ENCODE results near the gene PTPRD.
"Not testable (repeated sequence)": the region's sequence is repeated elsewhere in the genome, so short reads cannot be mapped to it uniquely, and the experiment has no call there.

The PTPRD gene

DNA sequence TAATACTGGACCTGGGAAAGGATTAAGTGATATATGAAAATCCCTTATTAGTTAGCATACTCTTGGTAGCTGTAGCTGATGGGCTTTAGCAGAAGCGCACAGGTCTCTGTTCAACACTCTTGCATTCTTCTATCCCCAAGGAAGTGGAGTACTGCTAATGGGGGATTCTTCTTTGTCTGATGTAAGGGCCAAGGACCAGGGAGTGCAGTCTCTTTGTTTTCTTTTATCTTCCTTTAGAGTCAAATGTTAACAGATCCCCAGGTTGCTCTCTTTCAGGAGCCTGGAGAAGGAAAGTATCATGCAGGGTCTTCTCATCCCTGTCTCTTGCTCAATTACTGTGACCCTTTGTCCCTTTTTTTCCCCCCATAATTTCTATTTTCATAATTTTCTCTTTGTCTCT lies 1666.3 kb downstream of the PTPRD start:
- no peak for DNase-seq

DNA sequence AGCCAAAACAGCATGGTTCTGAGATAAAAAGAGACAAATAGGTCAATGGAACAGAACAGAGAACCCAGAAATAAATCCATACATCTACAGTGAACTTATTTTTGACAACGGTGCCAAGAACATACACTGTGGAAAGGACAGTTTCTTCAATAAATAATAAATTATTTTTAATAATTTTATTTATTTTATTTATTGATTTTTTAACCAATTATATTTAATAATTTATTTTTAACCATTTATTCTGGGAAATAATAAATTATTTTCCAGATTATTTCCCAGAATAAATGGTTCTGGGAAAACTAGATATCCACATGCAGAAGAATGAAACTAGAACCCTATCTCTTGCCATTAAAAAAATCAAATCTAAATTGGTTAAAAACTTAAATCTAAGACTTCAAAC lies 1669.4 kb downstream of the PTPRD start:
- DNase-seq = no peak

DNA sequence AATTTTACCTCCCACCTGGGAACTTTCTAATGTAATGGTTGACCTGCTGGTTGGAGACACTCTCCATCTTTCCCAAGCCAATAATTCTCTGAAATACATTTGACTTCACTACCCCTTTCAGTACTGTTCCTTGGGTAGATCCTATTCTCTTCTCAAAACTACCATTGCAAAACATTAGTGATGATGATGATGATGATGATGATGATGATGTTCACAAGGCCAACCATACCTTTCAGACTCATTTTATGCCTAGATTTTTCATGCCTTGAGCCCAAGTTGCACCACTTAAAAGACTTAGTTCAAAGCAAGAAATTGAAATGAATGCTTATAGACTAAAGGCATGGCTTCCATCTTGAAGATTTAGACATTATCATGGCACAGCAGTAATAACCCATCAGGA lies 1672.2 kb downstream of the PTPRD start:
- no peak for DNase-seq

DNA sequence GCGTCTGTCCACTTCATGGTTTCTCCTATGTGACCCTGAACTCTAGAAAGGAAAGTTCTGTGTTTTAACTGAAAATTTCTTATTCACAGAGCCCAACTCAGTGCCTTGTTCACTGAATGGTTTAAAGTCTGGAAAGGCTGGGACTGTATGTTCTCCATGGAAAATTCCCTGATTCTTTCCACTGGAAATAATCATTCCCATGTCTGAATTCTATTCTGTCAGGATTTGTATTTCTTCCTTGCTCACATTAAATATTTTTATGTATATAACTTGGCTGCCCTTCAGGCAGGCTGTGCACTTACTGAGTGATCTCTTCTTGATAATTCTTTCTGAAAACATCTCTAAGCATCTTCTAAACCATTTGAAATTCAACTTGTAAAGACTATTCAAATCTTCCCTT lies 1686.3 kb downstream of the PTPRD start:
- DNase-seq = no peak

DNA sequence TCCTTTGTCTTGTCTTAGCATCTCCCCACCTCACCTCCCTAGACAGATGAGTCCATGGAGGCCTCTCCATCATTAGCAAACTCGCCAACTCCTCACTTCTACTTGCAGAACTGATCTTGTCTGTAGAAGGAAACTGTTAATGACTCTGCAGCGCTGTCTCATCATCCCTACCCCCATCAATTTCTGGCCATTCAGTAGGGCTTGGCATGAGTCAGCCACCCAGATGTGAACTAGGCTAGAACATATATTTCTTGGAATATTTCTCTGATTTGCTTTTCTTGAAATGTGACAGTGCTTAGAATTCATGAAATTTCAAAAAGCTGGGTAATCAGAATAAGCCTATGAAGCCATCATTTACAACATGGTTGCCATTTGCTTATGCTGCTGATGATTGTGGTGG lies 1688.2 kb downstream of the PTPRD start:
- DNase-seq = no peak

DNA sequence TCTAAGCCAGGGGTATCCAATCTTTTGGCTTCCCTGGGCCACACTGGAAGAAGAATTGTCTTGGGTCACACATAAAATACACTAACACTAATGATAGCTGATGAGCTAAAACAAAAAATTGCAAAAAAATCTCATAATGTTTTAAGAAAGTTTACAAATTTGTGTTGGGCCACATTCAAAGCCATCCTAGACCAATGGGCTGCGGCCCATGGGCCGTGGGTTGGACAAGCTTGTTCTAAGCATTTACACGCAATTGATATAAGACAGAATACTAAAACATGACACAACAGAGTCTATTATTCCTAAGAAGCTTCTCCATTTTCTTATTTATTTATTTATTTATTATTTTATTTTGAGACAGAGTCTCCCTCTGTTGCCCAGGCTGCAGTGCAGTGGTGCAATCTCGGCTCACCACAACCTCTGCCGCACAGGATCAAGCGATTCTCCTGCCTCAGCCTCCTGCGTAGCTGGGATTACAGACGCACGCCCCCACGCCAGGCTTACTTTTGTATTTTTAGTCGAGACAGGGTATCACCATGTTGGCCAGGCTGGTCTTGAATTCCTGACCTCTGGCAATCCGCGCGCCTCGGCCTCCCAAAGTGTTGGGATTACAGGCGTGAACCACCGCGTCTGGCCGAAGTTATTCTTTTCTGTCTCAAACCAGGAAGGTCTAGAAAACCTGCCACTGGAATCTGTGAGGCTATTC lies 1692.2 kb downstream of the PTPRD start:
- not testable (repeated sequence) for DNase-seq

DNA sequence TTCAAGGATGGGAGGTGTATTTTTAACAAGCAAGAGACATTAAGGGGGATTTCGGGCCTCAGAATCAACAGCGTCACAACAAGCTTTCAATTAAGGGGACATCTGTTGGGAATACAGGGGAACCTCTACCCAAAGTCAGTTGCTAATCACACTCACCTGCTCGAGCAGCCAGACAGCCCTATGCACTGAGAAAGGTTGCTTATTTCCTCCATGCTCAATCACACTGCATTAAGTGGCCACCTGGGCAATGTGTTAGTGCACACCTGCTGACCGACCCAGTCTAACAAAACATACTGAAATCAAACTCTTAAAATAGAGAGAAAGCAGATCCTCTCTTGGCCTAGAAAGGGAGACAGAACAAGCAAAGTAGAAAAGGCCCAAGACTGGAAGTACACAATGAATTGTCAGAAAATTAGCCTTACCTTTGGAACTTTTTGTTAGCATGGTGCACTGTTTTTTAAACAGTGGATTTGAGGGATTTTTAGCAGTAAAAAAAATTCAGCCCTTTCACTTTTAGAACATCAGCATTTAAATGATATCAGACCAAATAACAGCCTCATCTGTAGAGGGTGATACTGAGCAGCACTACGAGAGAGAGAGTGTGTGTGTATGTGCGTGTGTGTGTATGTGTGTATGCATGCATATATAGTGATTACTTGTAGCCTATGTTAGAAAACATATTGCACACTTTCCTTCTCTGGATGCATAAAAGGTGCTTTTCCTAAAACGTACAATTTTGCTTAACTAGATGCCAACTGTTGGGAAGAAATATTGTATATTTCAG lies 1694.7 kb downstream of the PTPRD start:
- DNase-seq = no peak

DNA sequence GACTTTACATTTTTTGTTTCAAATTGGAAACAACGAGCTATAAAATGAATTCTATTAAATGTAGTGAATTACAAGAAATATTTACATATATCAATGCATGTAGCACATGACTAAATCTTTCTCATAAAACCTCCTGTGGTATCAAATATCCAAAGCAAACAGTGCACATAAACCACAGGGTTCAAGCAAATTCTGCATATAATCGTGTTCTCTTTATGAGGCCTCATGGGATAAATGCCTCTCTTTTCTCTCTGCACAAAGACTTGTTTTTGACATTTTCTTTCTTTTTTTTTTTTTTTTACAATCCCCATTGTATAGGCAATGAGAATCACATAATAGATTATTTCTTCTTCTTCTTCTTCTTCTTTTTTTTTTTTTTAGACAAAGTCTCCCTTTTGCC lies 1696.0 kb downstream of the PTPRD start:
- DNase-seq = no peak

DNA sequence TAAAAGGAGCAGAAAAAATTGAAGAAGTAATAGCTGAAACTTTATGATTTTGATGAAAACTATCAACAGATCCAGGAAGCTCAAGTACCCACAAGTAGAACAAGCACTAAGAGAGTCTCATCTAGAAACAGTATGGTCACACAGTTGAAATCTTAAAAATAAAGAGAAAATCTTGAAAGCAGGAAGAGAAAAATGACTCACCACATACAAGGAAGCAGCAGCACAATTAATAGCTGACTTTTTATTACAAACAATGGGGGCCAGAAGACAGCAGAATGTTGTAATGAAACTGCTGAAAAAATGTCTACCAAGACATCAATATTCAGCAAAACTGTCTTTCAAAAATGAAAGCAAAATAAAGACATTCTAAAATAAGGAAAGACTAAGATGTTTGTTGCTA lies 1704.9 kb downstream of the PTPRD start:
- DNase-seq = no peak

DNA sequence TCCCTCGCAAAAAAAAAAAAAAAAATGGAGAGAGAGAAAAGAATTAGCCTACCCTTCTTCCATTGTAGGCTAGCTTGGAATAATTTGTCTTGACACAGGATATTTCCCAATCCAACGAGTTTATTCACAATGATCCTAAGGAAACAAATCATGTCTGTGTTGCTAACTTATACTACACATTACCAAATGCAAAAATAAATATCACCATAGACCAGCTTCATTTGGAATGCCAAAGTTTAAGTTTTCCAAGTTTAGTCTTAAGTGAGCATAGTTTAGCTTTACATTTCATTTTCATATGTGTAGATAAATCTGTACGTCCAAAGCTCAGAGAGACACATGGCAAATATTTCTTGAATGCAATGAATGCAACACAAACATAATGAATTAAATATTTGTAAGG lies 1707.1 kb downstream of the PTPRD start:
- no peak for DNase-seq

DNA sequence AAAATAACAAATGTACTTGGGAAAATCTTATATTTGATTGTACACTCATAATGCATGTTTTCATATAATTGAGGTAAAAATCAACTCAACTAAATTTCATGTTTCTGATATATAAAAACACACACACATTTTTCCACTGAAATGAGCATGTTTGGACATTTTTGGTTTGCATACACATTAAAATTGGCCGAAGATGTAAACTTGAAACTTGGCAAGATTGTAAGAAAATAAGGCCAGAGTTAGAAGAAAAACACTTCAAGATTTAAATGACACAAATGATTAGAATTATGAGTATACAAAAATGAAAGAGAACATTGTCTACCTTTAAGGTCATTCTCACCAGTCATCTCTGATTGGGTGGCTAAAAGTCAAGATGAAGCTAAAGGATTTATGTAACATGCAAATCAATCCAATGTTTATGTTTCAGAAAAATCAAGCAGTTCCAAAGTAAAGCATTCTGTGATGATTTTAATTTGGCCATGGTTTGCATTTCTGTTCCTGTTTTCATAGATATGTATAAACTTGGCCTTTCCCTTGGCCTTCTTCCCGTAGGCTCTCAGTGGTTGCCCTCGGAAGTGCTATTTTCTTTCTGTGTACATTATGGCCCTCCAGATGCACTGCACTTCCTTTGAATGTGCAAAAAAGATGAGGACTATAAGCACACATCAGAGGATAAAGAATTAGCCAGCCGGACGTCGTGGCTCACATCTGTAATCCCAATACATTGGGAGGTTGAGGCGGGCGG lies 1707.9 kb downstream of the PTPRD start:
- DNase-seq = no peak

DNA sequence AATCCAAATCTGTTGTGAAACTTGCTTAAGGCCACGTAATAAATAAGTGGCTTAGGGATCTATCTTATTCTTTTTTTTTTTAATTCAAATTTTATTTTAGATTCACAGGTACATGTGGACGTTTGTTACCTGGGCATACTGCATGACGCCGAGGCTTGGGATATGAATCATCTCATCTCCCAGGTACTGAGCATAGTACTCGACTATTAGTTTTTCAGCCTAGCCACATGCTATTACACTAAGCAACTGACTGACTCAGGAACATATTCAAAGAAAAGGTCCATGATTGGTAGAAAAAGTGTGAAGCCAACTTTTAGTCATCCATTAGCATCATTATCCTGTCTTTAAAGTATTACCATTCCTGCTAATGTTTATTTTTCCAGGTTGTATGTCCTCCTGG lies 1709.7 kb downstream of the PTPRD start:
- DNase-seq = no peak

DNA sequence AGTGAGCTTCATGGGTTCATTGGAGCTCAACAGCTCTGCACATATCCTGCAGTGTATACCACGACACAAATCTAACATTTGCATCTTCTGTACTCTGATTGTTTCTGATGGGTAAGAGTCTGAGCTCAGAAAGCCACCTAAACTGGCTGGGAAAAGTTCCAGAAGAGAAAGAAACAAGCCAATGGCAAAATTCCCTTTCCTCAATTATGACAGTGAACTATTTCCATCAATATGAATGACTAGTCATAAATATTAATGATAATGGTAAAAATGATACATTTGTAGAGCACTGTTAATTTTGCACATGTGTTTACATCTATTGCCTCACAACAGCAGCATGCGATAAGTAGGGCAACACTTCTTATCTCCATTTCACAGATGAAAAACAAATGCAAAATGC lies 1711.7 kb downstream of the PTPRD start:
- no peak for DNase-seq

DNA sequence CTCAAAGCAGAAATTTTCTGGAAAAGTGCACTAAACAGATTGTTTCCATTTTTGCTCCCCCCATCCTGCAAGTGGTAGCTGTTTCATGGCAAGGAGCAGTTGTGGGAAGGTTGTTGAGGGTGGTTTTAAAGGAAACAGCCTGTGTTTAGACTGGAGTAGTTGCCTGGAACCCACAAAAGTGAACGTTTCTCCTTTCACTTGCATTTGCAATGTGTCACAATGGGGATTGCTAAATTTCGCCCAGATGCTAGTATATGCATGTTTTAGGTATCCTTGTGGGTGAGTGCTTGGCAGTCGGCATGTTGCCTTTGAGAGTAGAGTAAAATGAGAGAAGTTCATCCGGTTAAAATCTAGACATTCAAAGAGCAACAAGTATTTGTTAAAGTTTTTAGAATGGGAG lies 1713.3 kb downstream of the PTPRD start:
- DNase-seq = no peak

DNA sequence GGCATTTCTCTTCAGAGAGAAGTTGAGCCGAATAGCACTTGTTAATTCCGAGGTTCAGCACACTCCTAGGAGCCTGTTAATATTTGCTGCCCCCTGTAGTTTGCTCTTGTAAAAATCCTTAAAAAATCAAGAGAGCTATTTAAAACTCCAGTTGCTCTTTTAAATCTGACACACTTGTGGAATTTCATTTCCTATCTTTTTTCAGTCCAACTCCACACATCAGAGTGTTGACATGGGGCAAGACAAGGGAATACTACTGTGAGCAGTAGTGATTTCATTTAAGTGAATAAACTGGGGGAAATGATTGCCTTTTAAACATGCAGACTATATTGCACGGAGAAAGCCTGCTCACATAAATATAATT lies 1717.0 kb downstream of the PTPRD start:
- DNase-seq = no peak

DNA sequence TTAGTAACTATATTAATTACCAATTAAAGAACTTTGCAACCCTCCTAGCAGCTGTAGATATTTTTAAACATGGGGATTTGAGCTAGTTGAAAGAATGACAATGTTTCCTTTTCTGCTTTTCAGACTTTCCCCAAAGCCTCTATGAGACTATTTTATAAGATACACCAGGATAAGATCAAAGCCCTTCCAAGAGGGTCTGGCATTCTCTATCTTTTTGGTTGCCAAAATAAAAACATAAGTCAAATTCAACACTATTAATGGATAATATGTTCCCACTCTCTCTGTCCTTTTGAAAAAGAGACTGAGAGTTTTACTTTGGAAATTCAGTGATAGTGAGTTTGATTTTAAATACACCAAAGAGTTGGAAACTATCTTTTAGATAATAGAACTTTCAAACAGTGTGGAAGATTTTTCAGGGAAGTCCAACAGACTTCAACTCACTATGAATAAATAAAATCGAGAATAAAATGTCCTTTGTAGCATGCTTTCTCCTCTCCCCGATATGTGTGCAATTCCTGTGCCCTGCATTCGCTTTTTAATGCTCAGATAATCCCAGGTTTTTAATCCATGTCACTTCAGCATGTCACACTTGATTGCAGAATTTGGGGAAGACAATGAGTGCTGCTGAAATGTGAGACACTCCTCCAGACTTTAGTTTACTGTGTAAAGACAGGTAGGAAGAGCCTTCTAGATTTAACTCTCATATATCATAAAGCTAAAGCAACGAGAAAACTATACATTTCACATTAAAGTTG lies 1717.5 kb downstream of the PTPRD start:
- no peak for DNase-seq

DNA sequence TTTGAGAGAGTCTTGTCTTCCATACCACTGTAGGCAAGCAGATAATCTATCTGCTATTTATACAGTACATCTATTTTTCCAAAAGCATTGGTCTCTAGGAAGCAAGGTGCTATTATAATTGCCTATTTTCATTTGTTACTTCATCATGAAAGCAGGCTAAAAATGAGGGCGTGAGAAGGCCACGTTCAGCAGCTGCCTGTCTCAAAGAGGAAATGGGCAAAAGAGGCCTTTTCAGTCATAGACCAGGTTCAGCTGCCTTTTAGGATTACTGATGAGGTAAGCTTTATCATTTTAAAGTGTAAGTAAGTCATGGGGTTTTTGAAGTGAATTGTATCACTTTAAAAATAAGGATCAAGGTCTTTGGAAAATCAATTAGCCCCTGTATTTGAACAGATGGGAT lies 1722.1 kb downstream of the PTPRD start:
- no peak for DNase-seq

DNA sequence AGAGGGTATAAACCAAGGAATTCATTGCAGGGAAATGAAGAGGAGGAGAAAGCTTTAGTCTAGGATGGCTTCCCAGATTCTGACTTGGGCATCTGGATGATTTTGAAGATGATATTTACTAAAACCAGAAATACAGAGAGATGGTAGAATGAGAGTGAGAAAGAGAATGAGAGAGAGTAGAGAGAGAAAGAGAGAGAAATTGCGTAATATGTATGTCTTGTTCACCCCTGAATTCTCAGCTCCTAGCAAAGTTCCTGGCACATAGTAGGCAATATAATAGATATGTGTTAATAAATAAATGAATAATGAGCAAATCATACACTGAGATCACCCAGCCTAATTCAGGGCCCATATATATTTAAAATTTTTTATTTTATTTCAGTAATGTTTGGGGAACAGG lies 1723.7 kb downstream of the PTPRD start:
- no peak for DNase-seq

DNA sequence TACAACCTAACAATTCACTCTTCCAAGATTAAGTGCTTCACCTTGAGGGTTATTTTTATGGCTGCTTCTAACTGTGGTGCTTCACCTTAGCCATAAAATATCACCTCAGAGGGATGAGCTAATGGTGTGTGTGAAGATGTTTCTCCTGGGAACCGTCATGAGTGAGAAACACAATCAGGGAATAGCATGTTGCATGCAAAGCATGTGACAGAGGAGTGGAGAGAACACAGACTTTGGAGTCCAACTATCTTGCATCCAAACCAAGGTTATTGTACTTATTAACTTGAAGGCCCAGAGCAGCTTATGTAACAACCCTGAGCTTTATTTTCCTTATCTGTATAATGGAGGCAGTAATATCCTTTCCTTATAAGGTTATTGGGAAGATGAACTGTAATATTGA lies 1724.2 kb downstream of the PTPRD start:
- no peak for DNase-seq

DNA sequence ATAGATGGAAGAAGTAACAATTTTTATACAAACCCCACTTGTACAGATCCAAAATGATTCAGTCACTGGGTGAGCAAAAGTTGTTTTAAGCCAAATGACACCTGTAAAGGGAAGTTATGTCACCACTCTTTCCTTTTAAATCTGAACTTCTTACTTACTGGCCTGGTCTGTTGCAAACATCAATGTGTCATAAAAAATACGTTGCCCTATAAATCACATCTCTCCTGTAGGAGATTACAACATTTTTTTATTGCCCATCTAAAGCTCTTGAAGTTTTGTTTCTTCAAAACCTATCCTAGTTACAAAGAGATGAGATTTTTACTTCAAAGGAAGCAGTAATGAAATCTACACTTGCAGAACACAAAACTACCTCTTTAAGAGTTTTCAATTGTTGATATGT lies 1725.4 kb downstream of the PTPRD start:
- DNase-seq = no peak

DNA sequence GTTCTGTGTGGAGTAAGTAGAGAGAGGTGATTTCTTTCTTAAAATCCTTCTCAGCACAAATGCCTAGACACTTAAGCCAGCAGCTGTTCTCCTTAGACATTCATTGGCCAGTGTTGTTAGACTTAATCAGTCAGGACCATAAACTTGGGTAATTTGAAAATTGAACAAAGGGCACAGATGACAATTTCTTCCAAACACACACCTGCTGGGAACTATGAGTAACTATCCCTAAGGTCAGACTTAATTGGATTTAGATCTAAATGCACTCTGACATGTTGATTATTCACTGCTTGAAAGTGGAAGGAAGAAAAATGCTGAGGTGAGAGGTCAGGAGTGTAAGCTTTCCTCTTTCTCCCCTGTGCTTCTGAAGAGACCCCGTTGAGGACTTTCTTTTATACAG lies 1729.5 kb downstream of the PTPRD start:
- no peak for DNase-seq

DNA sequence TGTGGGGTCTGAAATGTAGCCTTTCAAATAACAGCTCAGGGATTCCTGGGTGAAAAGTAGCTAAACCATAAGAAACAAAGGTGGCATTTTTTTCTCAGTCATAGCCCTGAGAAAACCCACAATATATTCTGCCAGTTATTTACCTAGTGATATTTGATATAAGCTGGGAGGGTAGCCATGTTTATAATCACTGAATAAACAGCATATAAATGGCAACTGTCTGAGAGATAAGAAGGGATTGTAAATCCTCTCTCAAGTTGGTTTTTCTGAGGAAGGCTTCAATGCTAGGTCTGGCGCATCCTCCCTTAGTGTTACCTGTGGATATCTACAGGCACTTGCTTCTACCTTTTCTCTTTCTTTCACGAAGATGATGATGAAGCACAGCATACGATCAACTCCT lies 1732.7 kb downstream of the PTPRD start:
- no peak for DNase-seq

DNA sequence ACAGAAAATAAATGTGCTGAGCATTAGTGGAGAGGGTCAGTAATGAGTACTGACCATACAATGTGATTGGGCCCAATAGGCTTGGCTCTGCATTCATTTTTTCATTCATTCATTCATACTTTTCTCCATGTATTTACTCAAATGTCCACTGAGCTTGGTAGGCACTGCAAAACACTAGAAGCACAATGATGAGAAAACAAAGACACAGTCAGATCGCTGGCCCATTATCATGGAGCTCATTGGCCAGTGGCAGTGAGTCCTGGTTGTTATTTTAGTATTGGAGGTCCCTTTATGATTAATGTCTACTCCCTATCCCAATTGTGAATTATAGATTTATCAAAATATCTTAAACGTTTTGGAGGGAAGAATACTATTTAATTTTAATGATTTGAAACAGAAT lies 1733.5 kb downstream of the PTPRD start:
- DNase-seq = no peak

All from activated naive CD4-positive, alpha-beta T cell treated with anti-CD3 and anti-CD28 coated beads, Interleukin-2, amount 50 U/mL, for 16 hours (primary cell).